Ectodermal cell (in vitro differentiated cells): ENCODE results near the gene MTR.
"Not testable (repeated sequence)": the region's sequence is repeated elsewhere in the genome, so short reads cannot be mapped to it uniquely, and the experiment has no call there.

Experiments used
- H3K27ac ChIP-seq: 2 replicates; pipeline ENCODE4 v1.7.0; 2013; ENCODE audit warnings: mild to moderate bottlenecking, low read depth, low read length; ENCODE audit not compliant: insufficient read depth, poor library complexity, severe bottlenecking
- H3K27me3 ChIP-seq: 2 replicates; pipeline ENCODE4 v1.7.0; 2013; ENCODE audit warnings: mild to moderate bottlenecking, low read length; ENCODE audit not compliant: insufficient read depth, control insufficient read depth, poor library complexity, severe bottlenecking
- H3K36me3 ChIP-seq: one replicate; pipeline ENCODE4 v1.7.0; 2013; ENCODE audit warnings: low read length; ENCODE audit not compliant: control insufficient read depth, insufficient read depth
- H3K4me1 ChIP-seq: one replicate; pipeline ENCODE4 v1.7.0; 2013; ENCODE audit warnings: low read length; ENCODE audit not compliant: control insufficient read depth, insufficient read depth
- H3K4me3 ChIP-seq: 2 replicates; pipeline ENCODE4 v1.7.0; 2013; ENCODE audit warnings: low read depth, low read length, control low read depth; ENCODE audit not compliant: insufficient read depth
- H3K9me3 ChIP-seq: 2 replicates; pipeline ENCODE4 v1.7.0; 2013; ENCODE audit warnings: mild to moderate bottlenecking, low read length, moderate library complexity; ENCODE audit not compliant: control insufficient read depth
- WGBS, 2 experiments: methylation state at CpG; one replicate each; pipeline ENCODE4 v1.1.7; 2013; ENCODE audit warnings: missing lambda C conversion rate in 2 of 2; 5-methylcytosine and 5-hydroxymethylcytosine counted together

MTR gene

DNA sequence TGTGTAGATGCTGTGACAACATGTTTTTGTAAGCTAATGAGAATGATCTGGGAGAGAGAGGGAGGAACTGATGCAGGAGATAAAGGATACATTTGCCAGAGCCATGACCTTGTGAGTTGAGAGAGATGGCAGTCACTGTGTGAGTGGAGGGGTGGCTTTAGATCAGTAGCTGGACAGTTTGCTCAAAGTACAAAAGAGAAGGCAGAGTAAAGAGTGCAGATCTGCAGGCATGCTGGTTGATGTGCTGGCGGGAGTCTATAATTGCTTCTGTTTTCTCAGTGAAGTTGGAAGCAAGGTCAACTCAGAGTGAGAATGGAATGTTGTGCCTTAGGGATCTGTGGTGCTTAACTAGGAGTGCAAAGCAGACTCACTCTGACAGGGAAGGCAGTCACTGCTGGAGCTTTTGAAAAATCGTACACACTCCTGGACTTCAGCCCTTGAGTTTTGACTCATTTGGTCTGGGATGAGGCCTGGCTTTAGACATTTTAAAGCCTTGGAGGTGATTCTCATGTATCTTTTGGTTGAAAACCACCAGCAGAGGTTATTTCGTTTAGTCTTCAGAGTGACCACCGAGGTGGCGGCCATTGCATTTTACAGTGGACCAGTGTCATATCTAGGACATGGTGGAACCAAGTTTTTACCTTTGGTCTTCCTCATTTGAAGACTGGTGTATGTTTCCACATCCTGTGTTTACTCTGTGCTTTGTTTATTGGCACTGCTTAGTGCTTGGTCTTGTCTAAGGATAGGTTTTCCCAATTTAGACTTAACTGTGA, 49.6 kb downstream of the MTR start:
- H3K4me1 ChIP-seq: no peaks in the 10 kb centered on the region
- H3K36me3 ChIP-seq: peaks cover 5% of the 10 kb centered on the region
- WGBS, 2 experiments: 72 to 76% methylated on average over 5 of the region's 5 CpGs
- H3K27me3 ChIP-seq: no peaks in the 10 kb centered on the region
- H3K27ac ChIP-seq: no peak overlapping the region
- H3K9me3 ChIP-seq: no peaks in the 10 kb centered on the region
- no peak overlapping the region for H3K4me3 ChIP-seq

DNA sequence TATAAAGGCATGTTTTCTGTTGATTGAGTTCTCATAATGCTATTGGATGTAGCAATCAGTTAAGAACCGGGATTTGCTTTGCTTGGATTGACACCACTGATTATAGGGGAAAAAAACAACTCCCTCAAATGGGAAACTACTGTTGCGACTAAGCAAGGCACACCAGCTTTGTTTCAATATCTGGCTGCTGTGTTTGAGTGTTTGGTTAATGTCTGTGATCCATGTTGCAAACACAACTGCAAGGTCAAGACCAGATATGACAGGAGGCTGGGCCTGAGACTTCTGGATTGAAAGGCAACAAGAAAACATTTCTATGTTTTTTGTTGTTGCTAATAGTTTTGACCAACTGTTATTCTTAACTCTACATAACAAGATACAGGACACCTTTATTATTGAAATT, 50.7 kb downstream of the MTR start:
- H3K4me3 ChIP-seq: no peak overlapping the region
- no peaks in the 10 kb centered on the region for H3K4me1 ChIP-seq
- no peaks in the 10 kb centered on the region for H3K27me3 ChIP-seq
- no peak overlapping the region for H3K27ac ChIP-seq
- no peaks in the 10 kb centered on the region for H3K9me3 ChIP-seq
- WGBS, 2 experiments: 97 to 100% methylated on average over 2 of the region's 2 CpGs
- H3K36me3 ChIP-seq: no peaks in the 10 kb centered on the region

DNA sequence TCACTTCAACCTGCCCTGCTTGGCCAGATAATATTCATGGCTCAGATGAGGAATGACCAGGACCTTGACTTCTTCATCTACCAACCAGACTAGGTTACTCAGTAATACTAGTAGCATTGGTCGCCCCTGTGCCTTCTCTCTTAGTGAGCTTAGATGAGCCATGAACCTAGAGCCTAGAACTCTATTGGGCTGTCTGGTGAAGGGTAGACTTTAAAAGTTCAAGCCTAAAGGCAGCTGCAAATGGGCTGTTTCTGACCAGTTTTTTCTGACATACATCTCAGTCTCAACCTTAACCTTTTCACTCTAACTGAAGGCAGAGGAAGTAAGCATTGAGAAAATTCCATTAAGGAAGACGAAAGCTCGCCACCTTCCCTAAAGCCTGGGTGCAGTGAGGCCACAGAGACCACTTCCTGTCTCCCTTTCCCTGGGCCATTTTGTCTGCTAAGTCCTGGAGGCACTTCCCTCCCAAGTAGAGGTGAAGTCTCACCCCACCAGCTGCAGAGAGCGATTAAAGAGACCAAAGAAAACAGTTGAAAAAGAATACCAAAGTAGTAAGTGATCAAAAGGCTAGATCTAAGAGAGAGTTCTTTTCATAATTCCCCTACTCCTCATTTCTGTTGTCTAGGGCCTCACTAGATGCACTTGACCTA, 53.3 kb downstream of the MTR start:
- H3K4me3 ChIP-seq: no peak overlapping the region
- no peak overlapping the region for H3K27ac ChIP-seq
- 63 to 69% methylated on average over 3 to 4 of the region's 4 CpGs for WGBS, 2 experiments
- H3K4me1 ChIP-seq: no peaks in the 10 kb centered on the region
- no peaks in the 10 kb centered on the region for H3K9me3 ChIP-seq
- H3K27me3 ChIP-seq: no peaks in the 10 kb centered on the region
- no peaks in the 10 kb centered on the region for H3K36me3 ChIP-seq

DNA sequence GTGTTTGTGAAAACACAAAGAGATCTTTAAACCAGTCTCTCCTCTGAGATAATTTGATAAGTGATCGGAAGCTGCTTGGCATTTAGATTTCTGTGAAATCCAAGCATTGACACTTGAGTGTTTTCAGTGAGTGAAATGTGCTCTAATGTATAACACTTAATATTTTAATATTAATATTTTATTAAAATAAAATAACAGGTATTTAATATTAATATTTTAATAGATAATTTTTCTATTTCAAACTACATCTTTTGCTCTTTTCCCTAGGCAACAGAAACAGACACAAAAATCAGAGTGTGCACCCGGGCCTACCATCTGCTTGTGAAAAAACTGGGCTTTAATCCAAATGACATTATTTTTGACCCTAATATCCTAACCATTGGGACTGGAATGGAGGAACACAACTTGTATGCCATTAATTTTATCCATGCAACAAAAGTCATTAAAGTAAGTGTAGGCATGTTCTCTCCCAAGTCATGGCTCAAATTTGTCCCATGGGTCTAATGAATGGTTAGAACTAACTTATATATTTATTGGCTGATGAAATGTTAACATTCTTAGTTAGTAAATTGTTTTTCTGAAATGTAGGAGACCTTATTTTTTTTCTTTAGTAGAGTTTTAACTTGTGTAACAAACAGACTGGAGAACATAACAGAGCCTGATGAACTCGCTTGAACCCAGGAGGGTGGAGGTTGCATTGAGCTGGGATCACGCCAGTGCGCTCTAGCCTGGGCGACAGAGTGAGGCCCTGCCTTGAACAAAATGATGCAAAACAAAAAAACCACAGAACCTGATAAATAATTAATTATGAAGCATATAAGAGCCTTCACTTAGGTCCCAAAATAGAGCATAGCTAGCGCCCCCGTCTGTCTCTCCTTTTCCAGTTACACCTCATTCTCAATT, 55.2 kb downstream of the MTR start:
- Histone ChIP-seq H3K36me3 (no peaks in the 10 kb centered on the region), H3K9me3 (no peaks in the 10 kb centered on the region), H3K27ac (no peak overlapping the region), H3K4me1 (no peaks in the 10 kb centered on the region), H3K27me3 (no peaks in the 10 kb centered on the region), H3K4me3 (no peak overlapping the region)
- WGBS, 2 experiments: 96 to 100% methylated on average over 5 to 8 of the region's 8 CpGs

DNA sequence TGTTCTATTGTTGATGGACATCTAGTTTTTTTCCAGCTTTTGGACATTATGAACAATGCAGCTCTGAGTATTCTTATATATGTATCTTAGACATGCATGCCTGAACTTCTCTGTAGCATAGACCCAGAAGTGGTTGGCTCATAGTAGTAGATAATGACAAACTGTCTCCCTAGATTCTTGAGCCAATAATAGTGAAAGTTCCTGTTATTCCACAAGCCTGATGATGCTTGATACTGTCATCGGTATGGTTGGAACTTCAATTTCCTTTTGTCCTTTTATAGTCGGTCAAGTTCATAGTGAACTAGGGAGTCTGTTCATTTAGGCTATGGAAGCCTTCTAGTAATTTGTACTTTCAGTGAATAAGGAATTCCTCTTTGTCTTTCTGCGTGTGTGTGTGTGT, 56.8 kb downstream of the MTR start:
- peaks cover 4% of the 10 kb centered on the region for H3K36me3 ChIP-seq
- H3K4me3 ChIP-seq: no peak overlapping the region
- WGBS, 2 experiments: 79 to 84% methylated on average over 3 of the region's 3 CpGs
- no peaks in the 10 kb centered on the region for H3K27me3 ChIP-seq
- no peaks in the 10 kb centered on the region for H3K9me3 ChIP-seq
- no peak overlapping the region for H3K27ac ChIP-seq
- no peaks in the 10 kb centered on the region for H3K4me1 ChIP-seq

DNA sequence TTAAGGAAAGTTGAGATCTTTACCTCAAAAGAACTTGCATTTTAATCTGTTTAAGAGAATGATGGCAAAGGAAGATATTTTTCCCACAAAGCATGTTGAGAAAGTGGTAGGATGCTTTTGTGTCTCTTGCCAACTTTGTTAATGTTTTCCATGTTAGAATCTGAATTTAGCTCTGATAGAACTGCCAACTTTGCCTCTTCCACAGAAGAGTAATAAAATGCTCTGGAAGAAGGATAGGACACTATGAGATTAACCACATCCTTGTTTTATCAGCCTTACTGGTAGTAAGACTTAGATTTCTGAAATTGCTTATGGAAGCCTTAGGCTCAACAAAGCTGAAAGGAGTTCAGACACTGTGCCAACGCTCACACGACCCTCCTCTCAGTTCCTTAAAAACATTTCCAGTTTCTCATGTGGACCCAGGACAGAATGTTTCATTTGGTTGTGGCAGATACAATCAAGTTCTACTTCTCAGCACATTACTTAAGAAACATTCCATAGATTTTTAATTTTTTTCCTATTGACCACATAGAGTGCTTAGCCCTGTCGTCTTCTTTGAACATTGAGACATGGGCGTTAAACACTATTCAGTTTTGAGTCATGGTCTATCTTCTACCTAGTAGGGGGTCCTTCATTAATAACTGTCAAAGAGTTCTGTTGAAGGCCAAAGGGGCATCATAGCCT, 59.0 kb downstream of the MTR start:
- 86 to 94% methylated on average over 4 of the region's 4 CpGs for WGBS, 2 experiments
- no peak overlapping the region for H3K27ac ChIP-seq
- H3K36me3 ChIP-seq: peaks cover 4% of the 10 kb centered on the region
- no peaks in the 10 kb centered on the region for H3K27me3 ChIP-seq
- no peaks in the 10 kb centered on the region for H3K4me1 ChIP-seq
- no peaks in the 10 kb centered on the region for H3K9me3 ChIP-seq
- no peak overlapping the region for H3K4me3 ChIP-seq

DNA sequence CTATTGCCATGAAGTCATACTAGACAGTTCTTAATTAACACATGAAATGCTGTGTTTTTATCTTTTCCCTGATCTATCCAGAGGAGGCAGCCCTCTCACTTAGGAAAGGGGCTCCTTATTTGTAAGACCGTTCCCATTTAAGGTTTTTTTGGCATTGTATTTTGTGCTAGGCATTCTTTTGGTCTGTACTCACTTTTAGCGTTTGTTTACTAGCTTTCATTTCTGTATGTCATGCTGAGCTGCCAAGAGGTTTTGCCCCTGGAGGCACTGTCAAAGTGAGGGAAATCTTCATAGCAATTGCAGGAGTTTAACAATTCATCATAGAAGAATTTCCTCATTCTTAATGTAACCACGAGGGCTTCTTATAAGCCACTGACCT, 59.5 kb downstream of the MTR start:
- Histone ChIP-seq H3K9me3 (no peaks in the 10 kb centered on the region), H3K27ac (no peak overlapping the region), H3K4me1 (no peaks in the 10 kb centered on the region), H3K4me3 (no peak overlapping the region), H3K27me3 (no peaks in the 10 kb centered on the region), H3K36me3 (peaks cover 4% of the 10 kb centered on the region)
- WGBS, 2 experiments: 64 to 76% methylated on average over 3 of the region's 3 CpGs

DNA sequence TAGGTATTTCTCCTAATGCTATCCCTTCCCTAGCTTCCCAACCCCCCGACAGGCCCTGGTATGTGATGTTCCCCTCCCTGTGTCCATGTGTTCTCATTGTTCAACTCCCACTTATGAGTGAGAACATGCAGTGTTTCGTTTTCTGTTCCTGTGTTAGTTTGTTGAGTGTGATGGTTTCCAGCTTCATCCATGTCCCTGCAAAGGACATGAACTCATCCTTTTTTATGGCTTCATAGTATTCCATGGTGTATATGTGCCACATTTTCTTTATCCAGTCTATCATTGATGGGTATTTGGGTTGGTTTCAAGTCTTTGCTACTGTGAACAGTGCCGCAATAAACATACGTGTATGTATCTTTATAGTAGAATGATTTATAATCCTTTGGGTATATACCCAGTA, 61.6 kb downstream of the MTR start:
- H3K36me3 ChIP-seq, H3K4me3 ChIP-seq, H3K4me1 ChIP-seq, H3K27ac ChIP-seq, H3K27me3 ChIP-seq, H3K9me3 ChIP-seq: not testable (repeated sequence)
- WGBS, 2 experiments: 85 to 98% methylated on average over 3 to 4 of the region's 4 CpGs

DNA sequence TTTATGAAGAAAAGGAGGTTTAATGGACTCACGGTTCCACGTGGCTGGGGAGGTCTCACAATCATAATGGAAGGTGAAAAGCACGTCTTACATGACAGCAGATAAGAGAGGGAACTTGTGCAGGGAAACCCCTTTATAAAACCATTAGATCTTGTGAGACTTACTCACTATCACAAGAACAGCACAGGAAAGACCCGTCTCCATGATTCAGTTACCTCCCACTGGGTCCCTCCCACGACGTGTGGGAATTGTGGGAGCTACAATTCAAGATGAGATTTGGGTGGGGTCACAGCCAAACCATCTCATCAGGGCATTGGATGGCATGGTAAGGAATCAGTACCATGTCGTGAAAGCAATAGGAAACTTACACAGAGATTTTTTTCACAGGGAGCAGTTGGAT, 63.1 kb downstream of the MTR start:
- H3K4me1 ChIP-seq: no peaks in the 10 kb centered on the region
- 92 to 96% methylated on average over 7 of the region's 7 CpGs for WGBS, 2 experiments

DNA sequence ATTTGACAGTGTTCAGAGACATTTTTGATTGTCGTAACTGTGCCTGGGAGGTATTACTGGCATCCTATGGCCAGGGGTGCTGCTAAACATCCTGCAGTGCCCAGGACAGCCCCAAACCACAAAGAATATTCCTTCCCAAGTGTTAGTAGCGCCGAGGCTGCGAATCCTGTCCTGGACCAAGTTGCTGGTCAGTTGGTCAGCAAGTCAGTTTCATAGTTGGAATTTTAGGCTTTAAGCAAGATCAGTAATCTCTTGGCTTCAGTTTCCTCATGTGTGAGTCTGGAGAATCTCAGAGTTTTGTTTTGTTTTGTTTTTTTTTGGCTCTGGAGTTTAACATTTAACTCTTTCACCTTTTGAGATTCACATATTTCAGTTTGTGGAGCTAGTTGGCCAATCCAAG, 65.0 kb downstream of the MTR start:
- Histone ChIP-seq H3K36me3 (peaks cover 8% of the 10 kb centered on the region), H3K4me3 (no peak overlapping the region)
- WGBS, 2 experiments: 96 to 97% methylated on average over 4 of the region's 4 CpGs

More for the DNA sequence above, 63.1 kb downstream of the MTR start:
- Histone ChIP-seq H3K27ac (no peak overlapping the region), H3K9me3 (no peaks in the 10 kb centered on the region), H3K36me3 (peaks cover 8% of the 10 kb centered on the region), H3K27me3 (no peaks in the 10 kb centered on the region), H3K4me3 (no peak overlapping the region)

More for the DNA sequence above, 65.0 kb downstream of the MTR start:
- Histone ChIP-seq H3K9me3 (no peaks in the 10 kb centered on the region), H3K27me3 (no peaks in the 10 kb centered on the region), H3K4me1 (no peaks in the 10 kb centered on the region), H3K27ac (no peak overlapping the region)
